ENCODE data around the gene STX11. TPM values are rescaled to one million over a fixed set of nuclear protein-coding genes. Genes with fewer than 3 reads are reported as not detected.

STX11 gene
- 10 to 100 TPM; 23.9 to 61.1 (median 31.8) TPM for total RNA-seq

- DNase-seq, result peak; percentile 56 to 74
- WGBS, 2 donors, result 2 to 5% methylated on average over 7 to 22 of the region's 93 CpGs
- Histone ChIP-seq H3K9me3 (no peaks in the 10 kb centered on the region), H3K27me3 (no peaks in the 10 kb centered on the region), H3K27ac (peak within 1 kb of the TSS; percentile 6 to 78 (median 62)), H3K36me3 (no peaks in the 10 kb centered on the region), H3K4me1 (peaks cover 10 to 30% of the 10 kb centered on the region in 2 donors), H3K4me3 (replicated peaks in 1 of 3) (peak within 1 kb of the TSS; percentile 28 to 66 (median 60))
- intact Hi-C loops (cut with DNase I), result no loop called here
- peak in 1 of 2 donors; percentile 83 for TF ChIP-seq POLR2A (IDR thresholded peaks at IDR 0.05)
- TF ChIP-seq, protein P1, sequence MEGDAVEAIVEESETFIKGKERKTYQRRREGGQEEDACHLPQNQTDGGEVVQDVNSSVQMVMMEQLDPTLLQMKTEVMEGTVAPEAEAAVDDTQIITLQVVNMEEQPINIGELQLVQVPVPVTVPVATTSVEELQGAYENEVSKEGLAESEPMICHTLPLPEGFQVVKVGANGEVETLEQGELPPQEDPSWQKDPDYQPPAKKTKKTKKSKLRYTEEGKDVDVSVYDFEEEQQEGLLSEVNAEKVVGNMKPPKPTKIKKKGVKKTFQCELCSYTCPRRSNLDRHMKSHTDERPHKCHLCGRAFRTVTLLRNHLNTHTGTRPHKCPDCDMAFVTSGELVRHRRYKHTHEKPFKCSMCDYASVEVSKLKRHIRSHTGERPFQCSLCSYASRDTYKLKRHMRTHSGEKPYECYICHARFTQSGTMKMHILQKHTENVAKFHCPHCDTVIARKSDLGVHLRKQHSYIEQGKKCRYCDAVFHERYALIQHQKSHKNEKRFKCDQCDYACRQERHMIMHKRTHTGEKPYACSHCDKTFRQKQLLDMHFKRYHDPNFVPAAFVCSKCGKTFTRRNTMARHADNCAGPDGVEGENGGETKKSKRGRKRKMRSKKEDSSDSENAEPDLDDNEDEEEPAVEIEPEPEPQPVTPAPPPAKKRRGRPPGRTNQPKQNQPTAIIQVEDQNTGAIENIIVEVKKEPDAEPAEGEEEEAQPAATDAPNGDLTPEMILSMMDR (IDR thresholded peaks at IDR 0.05), result no peak
Measured at GRCh38 chr6:144149894-144150709, at the start of gene STX11. TSS of gene STX11 (plus strand) at chr6:144150517. CDS start at chr6:144186628, 36,111 bp downstream.

DNA sequence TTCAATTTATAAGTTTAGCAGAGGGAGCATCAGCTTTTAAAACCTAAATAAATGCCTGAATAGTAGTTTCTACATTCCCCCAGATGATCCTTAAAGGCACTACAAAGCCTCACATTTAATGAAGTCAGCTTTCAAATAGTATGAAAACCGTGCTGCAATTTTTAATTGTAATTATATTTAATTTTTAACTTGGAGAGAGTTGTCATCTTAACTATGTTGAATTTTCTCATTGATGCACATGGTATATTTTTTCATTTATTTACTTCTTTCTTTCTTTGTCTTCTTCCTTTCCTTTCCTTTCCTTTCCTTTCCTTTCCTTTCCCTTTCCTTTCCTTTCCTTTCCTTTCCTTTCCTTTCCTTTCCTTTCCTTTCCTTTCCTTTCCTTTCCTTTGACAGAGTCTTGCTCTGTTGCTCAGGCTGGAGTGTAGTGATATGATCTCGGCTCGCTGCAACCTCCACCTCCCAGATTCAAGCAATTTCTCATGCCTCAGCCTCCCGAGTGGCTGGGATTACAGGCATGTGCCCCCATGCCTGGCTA is 47.2 kb upstream of the STX11 start:
- Histone ChIP-seq H3K9me3 (no peaks in the 10 kb centered on the region), H3K27ac (no peak overlapping the region), H3K4me1 (peaks cover 19 to 22% of the 10 kb centered on the region in 2 donors), H3K27me3 (no peaks in the 10 kb centered on the region), H3K36me3 (no peaks in the 10 kb centered on the region), H3K4me3 (replicated peaks in 1 of 3) (no peak overlapping the region)
- intact Hi-C loops (cut with DNase I), result loop anchor here (10.0 kb wide), 1 partner anchor 382 kb away; no protein-coding TSS in a partner anchor
- no peak for DNase-seq
- 79 to 83% methylated on average over 4 of the region's 4 CpGs for WGBS, 2 donors
- no peak for TF ChIP-seq POLR2A (IDR thresholded peaks at IDR 0.05)
- TF ChIP-seq, protein P1 (IDR thresholded peaks at IDR 0.05), result no peak

DNA sequence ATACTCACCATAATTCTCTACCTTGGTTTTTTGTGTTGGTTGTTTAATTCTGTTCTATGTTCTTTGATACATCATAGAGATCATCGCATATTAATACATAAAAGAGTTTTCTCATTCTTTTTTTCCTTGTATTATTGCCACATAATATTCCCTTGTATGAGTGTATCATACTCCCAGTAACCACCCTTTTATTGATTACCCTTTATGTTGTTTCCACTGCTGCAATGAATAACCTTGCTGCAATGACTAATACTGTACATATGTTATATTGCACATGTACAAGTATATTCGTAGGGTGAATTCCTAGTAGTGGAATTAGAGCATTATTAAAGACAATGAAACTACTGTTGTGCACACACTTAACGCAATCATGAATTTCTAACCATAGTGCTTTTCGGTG is 45.8 kb upstream of the STX11 start:
- Histone ChIP-seq H3K27me3 (no peaks in the 10 kb centered on the region), H3K4me1 (peaks cover 24 to 32% of the 10 kb centered on the region in 2 donors), H3K4me3 (replicated peaks in 1 of 3) (no peak overlapping the region), H3K36me3 (no peaks in the 10 kb centered on the region), H3K9me3 (no peaks in the 10 kb centered on the region), H3K27ac (no peak overlapping the region)
- no peak for TF ChIP-seq POLR2A (IDR thresholded peaks at IDR 0.05)
- TF ChIP-seq, protein P1 (IDR thresholded peaks at IDR 0.05), result no peak
- DNase-seq, result no peak
- intact Hi-C loops (cut with DNase I), result loop anchor here (10.0 kb wide), 1 partner anchor 380 kb away; no protein-coding TSS in a partner anchor
- 52% methylated on average over 4 of the region's 4 CpGs for WGBS, 2 donors

DNA sequence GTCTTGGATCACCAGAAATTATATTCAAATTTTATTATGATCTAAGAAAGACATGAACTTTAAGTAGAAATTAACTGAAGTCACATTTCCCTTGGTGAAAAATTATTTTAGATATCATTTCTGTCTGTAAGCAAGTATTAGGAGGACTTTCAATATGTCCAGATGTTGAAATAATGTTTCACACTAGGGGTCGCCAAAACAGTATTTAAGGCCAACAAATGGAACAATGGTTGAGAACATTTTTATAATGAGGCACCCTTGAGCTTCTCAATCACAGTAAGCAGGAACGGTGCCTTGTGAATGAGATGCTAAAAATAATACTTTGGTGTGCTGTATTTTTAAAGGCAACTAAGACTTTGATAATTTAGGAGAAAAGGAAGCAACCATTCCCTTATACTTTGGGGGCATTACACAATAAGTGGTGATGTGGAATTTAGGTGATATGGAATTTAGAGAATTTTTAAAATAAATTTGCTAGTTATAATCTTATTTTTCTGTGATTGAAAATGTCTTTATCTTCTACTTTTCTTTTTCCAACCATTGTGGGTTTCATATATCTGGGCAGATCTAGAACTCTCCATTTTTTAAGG is 45.3 kb upstream of the STX11 start:
- H3K9me3 ChIP-seq, result no peaks in the 10 kb centered on the region
- H3K36me3 ChIP-seq, result no peaks in the 10 kb centered on the region
- TF ChIP-seq, protein P1 (IDR thresholded peaks at IDR 0.05), result peak in 5 of 6 experiments; percentile 57 to 96 (median 69)
- no peak for TF ChIP-seq POLR2A (IDR thresholded peaks at IDR 0.05)
- H3K27ac ChIP-seq, result peak overlapping the region; percentile 82 to 94 (median 83)
- WGBS, 2 donors, result 0% methylated on average over 2 of the region's 2 CpGs
- H3K27me3 ChIP-seq, result no peaks in the 10 kb centered on the region
- intact Hi-C loops (cut with DNase I), result loop anchor here (5.0 to 10.0 kb wide), 2 partner anchors 107 to 380 kb away; no protein-coding TSS in a partner anchor
- no peak overlapping the region for H3K4me3 ChIP-seq (replicated peaks in 1 of 3)
- H3K4me1 ChIP-seq, result peaks cover 27 to 34% of the 10 kb centered on the region in 2 donors
- peak; percentile 9 to 17 for DNase-seq
